Measurements from ENCODE around the gene LHFPL6.

The LHFPL6 gene

DNA sequence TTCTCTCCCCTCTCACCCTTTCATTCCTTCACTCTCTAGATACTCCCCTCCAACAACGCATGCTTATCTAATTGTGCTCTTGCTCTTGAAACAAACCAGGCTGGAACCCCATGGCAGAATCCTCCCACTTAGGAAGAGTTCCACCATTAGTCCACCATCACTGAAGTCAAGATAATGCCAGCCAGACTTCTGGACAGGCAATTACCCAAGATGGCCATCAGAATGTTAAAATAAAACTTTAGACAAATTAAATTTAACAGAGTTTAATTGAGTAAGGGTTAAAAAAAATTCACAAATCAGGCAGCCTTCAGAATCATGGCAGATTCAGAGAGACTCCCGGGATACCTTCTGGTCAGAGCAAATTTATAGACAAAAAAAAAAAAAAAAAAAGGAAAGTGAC is 221.5 kb downstream of the LHFPL6 start:
- no peak for DNase-seq (ENCODE audit: low read depth)

GRCh38 chr13:39379667-39380655 is 223.0 kb downstream of the LHFPL6 start:
- DNase-seq (ENCODE audit: low read depth), result peak; percentile 30

DNA sequence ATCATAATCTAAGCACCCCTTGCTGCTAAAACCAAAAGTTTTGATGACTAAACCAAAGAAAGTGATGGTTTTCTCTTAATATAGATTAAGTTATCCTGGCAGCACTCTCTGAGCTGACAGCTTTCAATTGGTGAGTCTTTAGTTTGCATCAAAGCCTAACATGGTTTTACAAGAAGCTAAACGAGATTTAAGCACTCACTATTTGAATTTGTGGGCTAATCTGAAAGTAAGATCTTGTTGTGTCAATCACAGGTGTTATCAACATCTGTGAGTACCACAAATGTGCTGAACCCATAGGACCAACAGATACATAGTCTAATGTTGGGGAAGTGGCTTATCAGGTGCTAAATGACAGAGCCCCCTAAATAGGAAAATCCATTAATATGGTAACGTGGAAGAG is 223.9 kb downstream of the LHFPL6 start:
- no peak for DNase-seq (ENCODE audit: low read depth)

- DNase-seq (ENCODE audit: low read depth), result no peak
Measured at GRCh38 chr13:39378306-39378705, 224.7 kb downstream of the LHFPL6 start.

- DNase-seq (ENCODE audit: low read depth), result no peak
Measured at GRCh38 chr13:39377699-39378098, 225.3 kb downstream of the LHFPL6 start.

GRCh38 chr13:39376076-39376475 is 226.9 kb downstream of the LHFPL6 start:
- DNase-seq (ENCODE audit: low read depth), result no peak

GRCh38 chr13:39375601-39376000 is 227.4 kb downstream of the LHFPL6 start:
- DNase-seq (ENCODE audit: low read depth), result no peak

DNA sequence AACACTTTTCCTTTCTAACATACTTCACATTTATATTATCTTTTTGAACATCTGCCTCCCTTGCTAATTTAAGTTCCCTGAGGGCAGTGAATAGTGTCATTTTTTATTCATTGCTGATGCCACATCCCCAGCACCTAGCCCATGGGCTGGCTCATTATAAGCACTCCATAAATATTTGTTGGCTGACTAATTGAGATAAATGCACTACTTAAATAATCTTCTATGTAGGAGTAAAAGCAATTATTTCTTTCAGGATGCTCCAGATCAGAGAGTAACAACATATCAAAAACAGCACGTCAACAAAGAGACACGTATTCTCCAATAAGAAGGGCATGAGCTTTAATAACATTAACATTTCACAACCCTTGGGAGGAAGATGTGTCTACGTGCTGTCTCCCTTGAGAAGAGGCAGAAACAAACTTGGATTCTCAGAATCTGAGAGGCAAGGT is 228.2 kb downstream of the LHFPL6 start:
- DNase-seq (ENCODE audit: low read depth), result no peak

- DNase-seq (ENCODE audit: low read depth), result no peak
Measured at GRCh38 chr13:39373145-39373544, 229.8 kb downstream of the LHFPL6 start.

- no peak for DNase-seq (ENCODE audit: low read depth)
Measured at GRCh38 chr13:39371706-39372105, 231.3 kb downstream of the LHFPL6 start.

GRCh38 chr13:39370554-39370953 is 232.4 kb downstream of the LHFPL6 start:
- DNase-seq (ENCODE audit: low read depth), result no peak

- DNase-seq (ENCODE audit: low read depth), result no peak
Measured at GRCh38 chr13:39370048-39370447, 232.9 kb downstream of the LHFPL6 start.

DNA sequence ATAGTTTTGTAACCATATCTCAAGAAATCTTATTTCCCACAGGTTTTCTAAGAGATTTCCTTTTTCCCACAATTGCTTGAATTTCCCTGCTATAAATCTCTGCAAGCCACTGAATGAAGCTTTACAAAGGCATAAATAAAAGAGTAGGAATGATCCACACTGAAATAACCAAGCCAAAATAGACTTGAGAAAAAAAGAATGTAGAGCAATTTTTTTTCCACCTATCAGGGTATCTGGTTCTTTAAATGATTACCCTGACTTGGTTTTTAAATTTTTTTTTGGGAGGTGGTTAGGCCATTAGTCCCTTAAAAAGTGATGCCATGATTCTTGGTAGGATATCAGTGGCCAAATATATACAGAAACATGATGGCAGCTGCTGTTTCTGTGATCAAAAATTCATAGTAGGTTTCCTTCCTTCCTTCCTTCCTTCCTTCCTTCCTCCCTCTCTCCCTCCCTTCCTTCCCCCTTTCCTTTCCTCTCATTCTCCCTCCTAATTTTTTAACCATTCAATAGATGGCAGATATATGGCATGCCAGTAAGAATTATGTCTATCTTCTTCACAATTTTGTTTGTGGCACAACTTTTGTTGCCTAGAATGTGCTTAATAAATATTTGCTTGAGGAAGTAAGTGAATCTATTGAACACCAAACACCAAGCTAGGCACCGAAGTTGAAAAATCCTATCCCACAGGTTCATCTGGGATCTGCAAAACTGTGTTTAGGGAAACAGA is 233.7 kb downstream of the LHFPL6 start:
- DNase-seq (ENCODE audit: low read depth), result no peak

- no peak for DNase-seq (ENCODE audit: low read depth)
Measured at GRCh38 chr13:39365879-39366278, 237.1 kb downstream of the LHFPL6 start.

DNA sequence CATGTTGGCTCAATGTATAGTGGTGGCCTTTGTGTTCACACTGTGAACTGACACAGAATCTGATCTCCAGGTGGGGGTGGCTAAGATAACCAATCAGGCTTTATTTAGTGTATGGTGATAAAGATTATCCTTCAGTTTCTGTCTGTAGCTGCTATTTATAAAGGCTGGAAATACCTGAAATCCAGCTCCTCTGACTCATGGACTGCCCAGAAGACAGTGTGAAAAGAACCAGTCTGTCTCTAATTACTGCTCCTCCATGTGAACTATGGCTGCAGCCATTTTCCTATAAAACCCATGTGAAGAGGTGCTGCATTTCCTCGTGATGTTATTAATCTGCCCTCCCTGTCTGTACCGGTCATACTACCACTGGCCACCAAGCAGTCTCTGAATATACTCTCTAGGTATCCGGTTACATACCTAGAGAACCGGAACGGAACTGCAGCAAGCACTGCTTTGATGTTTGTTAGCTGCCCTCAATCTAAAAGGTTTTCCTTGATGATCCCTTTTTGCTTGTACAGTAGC is 238.0 kb downstream of the LHFPL6 start:
- DNase-seq (ENCODE audit: low read depth), result peak; percentile 49

- no peak for DNase-seq (ENCODE audit: low read depth)
Measured at GRCh38 chr13:39363382-39363772, 239.6 kb downstream of the LHFPL6 start.

DNA sequence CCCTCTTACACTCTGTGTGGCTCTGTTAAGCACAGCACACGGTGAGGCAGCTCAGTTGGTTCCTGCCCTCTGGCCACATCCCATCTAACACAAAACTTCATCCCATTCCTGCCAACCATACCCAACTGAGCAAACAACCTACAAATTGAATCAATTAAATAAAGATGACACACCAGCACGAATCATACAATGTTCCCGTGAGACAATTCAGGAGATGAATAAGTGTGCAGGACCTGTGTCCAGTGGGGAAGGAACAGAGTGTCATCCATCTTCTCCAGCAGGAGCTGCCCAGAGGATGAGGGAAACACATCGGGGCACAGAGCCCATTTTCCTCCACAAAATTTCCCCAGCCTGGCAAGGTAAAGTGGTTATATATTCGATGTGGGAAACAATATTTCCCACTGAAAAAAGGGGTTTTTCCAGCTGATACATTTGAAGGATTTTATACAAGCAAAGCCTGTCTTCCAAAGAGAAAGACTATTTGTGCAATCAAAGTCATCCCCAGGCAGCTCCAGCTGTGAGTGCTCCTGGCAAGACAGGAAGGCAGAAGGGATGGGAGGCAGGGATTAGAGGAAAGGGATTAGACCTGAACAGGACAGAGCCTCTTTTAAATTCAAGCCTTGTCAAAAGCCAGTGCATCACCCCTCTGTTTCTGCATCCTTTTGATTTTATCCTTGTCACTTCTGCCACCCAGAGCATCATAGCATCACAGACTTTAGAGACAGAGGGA is 240.2 kb downstream of the LHFPL6 start:
- no peak for DNase-seq (ENCODE audit: low read depth)

GRCh38 chr13:39353988-39354387 is 249.0 kb downstream of the LHFPL6 start:
- peak; percentile 79 for DNase-seq (ENCODE audit: low read depth)

- DNase-seq (ENCODE audit: low read depth), result no peak
Measured at GRCh38 chr13:39350461-39350881, 252.5 kb downstream of the LHFPL6 start.

DNA sequence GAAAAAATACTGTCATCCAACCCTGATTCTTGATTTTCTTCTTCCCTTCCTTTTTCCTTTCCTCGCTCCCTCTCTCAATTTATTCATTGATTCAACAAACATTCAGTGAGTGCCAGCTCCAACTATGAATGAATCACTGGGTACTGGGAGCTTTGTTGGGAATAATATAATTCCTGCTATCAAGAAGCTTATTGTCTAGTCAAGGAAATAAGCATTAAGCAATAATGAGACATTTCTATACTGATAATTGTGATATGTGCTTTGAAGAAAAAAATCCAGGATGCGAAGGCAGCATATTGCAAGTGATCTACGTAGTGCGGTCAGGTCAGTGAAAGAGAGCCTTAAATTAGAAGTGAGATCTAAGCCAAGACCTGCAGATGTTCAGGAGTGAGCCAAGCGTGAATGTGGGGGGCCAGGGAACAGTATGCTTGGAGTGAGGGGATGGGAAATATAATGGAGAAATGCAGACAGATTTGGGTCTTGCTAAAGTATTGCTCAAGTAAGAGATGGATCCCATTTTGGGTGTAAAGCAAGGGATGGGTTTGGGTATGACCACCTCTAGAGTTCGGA is 253.5 kb downstream of the LHFPL6 start:
- DNase-seq (ENCODE audit: low read depth), result no peak
